Astrocyte (in vitro differentiated cells and primary cell): ENCODE measurements around the gene VPS11. TPM values are rescaled to one million over a fixed set of nuclear protein-coding genes. Genes with fewer than 3 reads are reported as not detected.

Experiments used
- DNase-seq: peaks from one replicate; pipeline ENCODE4 v3.0.0-alpha.2; 2010; ENCODE audit warnings: low read depth
- FAIRE-seq: peaks from 2 replicates; lab custom pipeline; 2011; peaks lifted over from hg19 to GRCh38; lab: Jason Lieb, UNC
- H2AFZ ChIP-seq: 2 replicates; pipeline ENCODE4 v1.6.0; 2012; ENCODE audit warnings: low read depth, low read length, inconsistent platforms
- H3K27ac ChIP-seq: 2 replicates; pipeline ENCODE4 v1.5.1; 2011; ENCODE audit warnings: low read depth, low read length, inconsistent platforms
- H3K27me3 ChIP-seq: 2 replicates; pipeline ENCODE4 v1.6.0; 2011; ENCODE audit warnings: low read length, inconsistent platforms; ENCODE audit not compliant: insufficient read depth
- H3K36me3 ChIP-seq: 2 replicates; pipeline ENCODE4 v1.5.1; 2011; ENCODE audit warnings: low read length, inconsistent platforms; ENCODE audit not compliant: insufficient read depth
- H3K4me1 ChIP-seq: 2 replicates; pipeline ENCODE4 v1.5.1; 2011; ENCODE audit warnings: low read length, inconsistent platforms; ENCODE audit not compliant: insufficient read depth
- H3K4me2 ChIP-seq: 2 replicates; pipeline ENCODE4 v1.6.0; 2012; ENCODE audit warnings: low read length, inconsistent platforms
- H3K4me3 ChIP-seq: 2 replicates; pipeline ENCODE4 v1.5.1; 2011; ENCODE audit warnings: low read depth, mild to moderate bottlenecking, low read length, inconsistent platforms; ENCODE audit not compliant: insufficient read depth
- H3K79me2 ChIP-seq: 2 replicates; pipeline ENCODE4 v1.6.0; 2012; ENCODE audit warnings: mild to moderate bottlenecking, low read length, inconsistent platforms; ENCODE audit not compliant: insufficient read depth
- H3K9ac ChIP-seq: 2 replicates; pipeline ENCODE4 v1.6.0; 2012; ENCODE audit warnings: mild to moderate bottlenecking, low read length, inconsistent platforms
- H3K9me3 ChIP-seq: 2 replicates; pipeline ENCODE4 v1.5.1; 2012; ENCODE audit warnings: low read depth, mild to moderate bottlenecking, low read length, inconsistent platforms; ENCODE audit not compliant: insufficient read depth
- H4K20me1 ChIP-seq: 2 replicates; pipeline ENCODE4 v1.6.0; 2012; ENCODE audit warnings: low read length, inconsistent platforms; ENCODE audit not compliant: insufficient read depth
- H3K27ac Mint-ChIP-seq: one replicate; pipeline ENCODE4 v1.8.0; 2021; ENCODE audit warnings: mild to moderate bottlenecking, mixed read lengths; ENCODE audit not compliant: unreplicated experiment
- H3K27me3 Mint-ChIP-seq: one replicate; pipeline ENCODE4 v1.8.0; 2021; ENCODE audit warnings: low read depth, mixed read lengths; ENCODE audit not compliant: unreplicated experiment
- H3K36me3 Mint-ChIP-seq: one replicate; pipeline ENCODE4 v1.8.0; 2021; ENCODE audit warnings: low read depth, mixed read lengths; ENCODE audit not compliant: unreplicated experiment
- H3K4me1 Mint-ChIP-seq: one replicate; pipeline ENCODE4 v1.8.0; 2021; ENCODE audit warnings: low read depth, mixed read lengths; ENCODE audit not compliant: unreplicated experiment
- H3K4me3 Mint-ChIP-seq: one replicate; pipeline ENCODE4 v1.8.0; 2021; ENCODE audit warnings: mild to moderate bottlenecking, moderate library complexity, mixed read lengths; ENCODE audit not compliant: unreplicated experiment
- H3K9me3 Mint-ChIP-seq: one replicate; pipeline ENCODE4 v1.8.0; 2021; ENCODE audit warnings: mild to moderate bottlenecking, mixed read lengths; ENCODE audit not compliant: unreplicated experiment
- CTCF ChIP-seq: IDR thresholded peaks from 2 replicates; pipeline ENCODE4 v1.5.1; 2011; ENCODE audit warnings: low read depth, mild to moderate bottlenecking, inconsistent platforms, low read length, moderate library complexity; ENCODE audit not compliant: insufficient read depth
- EZH2 ChIP-seq: IDR thresholded peaks from 2 replicates; pipeline ENCODE4 v1.6.1; 2012; ENCODE audit warnings: mild to moderate bottlenecking, low read length, inconsistent platforms; ENCODE audit not compliant: insufficient read depth
- total RNA-seq: library from RNA; stranded (reverse); gene quantifications from 2 replicates; pipeline ENCODE4 v1.2.1, GENCODE V29; 2021

Gene VPS11
- total RNA-seq, 1 donor from 2014 or later, result 24.0 TPM

- Mint-ChIP-seq H3K36me3 (no peaks in the 10 kb centered on the region), H3K4me3 (no peak overlapping the region), H3K4me1 (peaks cover 3% of the 10 kb centered on the region), H3K27ac (no peak overlapping the region), H3K9me3 (no peaks in the 10 kb centered on the region), H3K27me3 (no peaks in the 10 kb centered on the region)
- no peak overlapping the region for H2AFZ ChIP-seq
- FAIRE-seq (no peak), DNase-seq (peak; percentile 47)
- H4K20me1 ChIP-seq, result no peaks in the 10 kb centered on the region
- no peak overlapping the region for H3K4me3 ChIP-seq
- no peaks in the 10 kb centered on the region for H3K36me3 ChIP-seq
- H3K79me2 ChIP-seq, result peaks cover 27% of the 10 kb centered on the region
- no peak overlapping the region for H3K4me2 ChIP-seq
- no peak overlapping the region for H3K9ac ChIP-seq
- H3K27me3 ChIP-seq, result no peaks in the 10 kb centered on the region
- H3K4me1 ChIP-seq, result peaks cover 6% of the 10 kb centered on the region
- no peaks in the 10 kb centered on the region for H3K9me3 ChIP-seq
- H3K27ac ChIP-seq, result no peak overlapping the region
- no peak for TF ChIP-seq CTCF
- no peak for TF ChIP-seq EZH2
Observed at GRCh38 chr11:119062779-119063178, 4.8 kb upstream of the VPS11 start.

GRCh38 chr11:119065369-119065768 is 2.2 kb upstream of the VPS11 start:
- no peak for FAIRE-seq
- H2AFZ ChIP-seq, result no peak overlapping the region
- H3K36me3 ChIP-seq, result peaks cover 4% of the 10 kb centered on the region
- H3K4me1 Mint-ChIP-seq, result peaks cover 2% of the 10 kb centered on the region
- peaks cover 3% of the 10 kb centered on the region for H3K36me3 Mint-ChIP-seq
- no peak overlapping the region for H3K27ac ChIP-seq
- H3K27ac Mint-ChIP-seq, result no peak overlapping the region
- H4K20me1 ChIP-seq, result no peaks in the 10 kb centered on the region
- H3K4me1 ChIP-seq, result no peaks in the 10 kb centered on the region
- TF ChIP-seq CTCF (peak; percentile 47), EZH2 (no peak)
- no peak for DNase-seq
- H3K9me3 ChIP-seq, result no peaks in the 10 kb centered on the region
- H3K27me3 ChIP-seq, result no peaks in the 10 kb centered on the region
- peaks cover 39% of the 10 kb centered on the region for H3K79me2 ChIP-seq
- no peak overlapping the region for H3K4me3 Mint-ChIP-seq
- no peaks in the 10 kb centered on the region for H3K9me3 Mint-ChIP-seq
- no peak overlapping the region for H3K4me3 ChIP-seq
- no peaks in the 10 kb centered on the region for H3K27me3 Mint-ChIP-seq
- H3K4me2 ChIP-seq, result no peak overlapping the region
- H3K9ac ChIP-seq, result no peak overlapping the region

GRCh38 chr11:119077839-119078238 is 10.2 kb downstream of the VPS11 start:
- FAIRE-seq (no peak), DNase-seq (no peak)
- H3K27ac Mint-ChIP-seq, result no peak overlapping the region
- no peak overlapping the region for H3K4me3 Mint-ChIP-seq
- no peaks in the 10 kb centered on the region for H3K9me3 Mint-ChIP-seq
- peaks cover 23% of the 10 kb centered on the region for H3K36me3 Mint-ChIP-seq
- no peak overlapping the region for H3K27ac ChIP-seq
- no peaks in the 10 kb centered on the region for H3K27me3 ChIP-seq
- no peaks in the 10 kb centered on the region for H3K79me2 ChIP-seq
- H3K9ac ChIP-seq, result no peak overlapping the region
- H3K36me3 ChIP-seq, result peaks cover 48% of the 10 kb centered on the region
- no peak overlapping the region for H2AFZ ChIP-seq
- no peaks in the 10 kb centered on the region for H3K9me3 ChIP-seq
- no peak overlapping the region for H3K4me2 ChIP-seq
- H3K27me3 Mint-ChIP-seq, result no peaks in the 10 kb centered on the region
- H3K4me1 Mint-ChIP-seq, result no peaks in the 10 kb centered on the region
- no peaks in the 10 kb centered on the region for H4K20me1 ChIP-seq
- no peak for TF ChIP-seq EZH2
- TF ChIP-seq CTCF, result no peak
- no peaks in the 10 kb centered on the region for H3K4me1 ChIP-seq
- no peak overlapping the region for H3K4me3 ChIP-seq
